ENCODE data around the gene PRIMA1. TPM values are rescaled to one million over a fixed set of nuclear protein-coding genes. Genes with fewer than 3 reads are reported as not detected.

PRIMA1 gene
- total RNA-seq (not detected in 2 replicates), polyA plus RNA-seq (not detected in 2 replicates), polyA minus RNA-seq (ENCODE audit: low replicate concordance) (not detected in 2 replicates)
- polyA plus RNA-seq (2012) = not detected in 2 replicates

- H3K36me3 ChIP-seq (ENCODE audit: control insufficient read depth, insufficient read depth, low read length) = no peaks in the 10 kb centered on the region
- no peak for DNase-seq (ENCODE audit: low read depth in 2 of 2)
- no peaks in the 10 kb centered on the region for H4K20me1 ChIP-seq (ENCODE audit: control insufficient read depth, extremely low read depth, insufficient read depth, low read length)
- no peak within 1 kb of the TSS for H3K27ac ChIP-seq (ENCODE audit: insufficient read depth, low read length)
- no peak within 1 kb of the TSS for H3K4me2 ChIP-seq (ENCODE audit: extremely low read depth, insufficient read depth, low read length)
- H2AFZ ChIP-seq (ENCODE audit: low read length) = no peak within 1 kb of the TSS
- no peak within 1 kb of the TSS for H3K4me3 ChIP-seq (replicated peaks in 1 of 4; ENCODE audit: control extremely low read depth in 1 of 4, insufficient read depth in 1 of 4, low read depth in 3 of 4, low read length in 4 of 4)
- H3K9ac ChIP-seq (ENCODE audit: insufficient read depth, low read length) = no peak within 1 kb of the TSS
- H3K9me3 ChIP-seq (ENCODE audit: control insufficient read depth, insufficient read depth, low read depth, low read length) = no peaks in the 10 kb centered on the region
- no peaks in the 10 kb centered on the region for H3K27me3 ChIP-seq (ENCODE audit: control insufficient read depth, insufficient read depth, low read length)
- H3K4me1 ChIP-seq (ENCODE audit: control insufficient read depth, extremely low read depth, insufficient read depth, low read length) = no peaks in the 10 kb centered on the region
- TF ChIP-seq EZH2 (IDR thresholded peaks at IDR 0.05; ENCODE audit: low read length, missing control alignments) = no peak
- TF ChIP-seq, protein P1, sequence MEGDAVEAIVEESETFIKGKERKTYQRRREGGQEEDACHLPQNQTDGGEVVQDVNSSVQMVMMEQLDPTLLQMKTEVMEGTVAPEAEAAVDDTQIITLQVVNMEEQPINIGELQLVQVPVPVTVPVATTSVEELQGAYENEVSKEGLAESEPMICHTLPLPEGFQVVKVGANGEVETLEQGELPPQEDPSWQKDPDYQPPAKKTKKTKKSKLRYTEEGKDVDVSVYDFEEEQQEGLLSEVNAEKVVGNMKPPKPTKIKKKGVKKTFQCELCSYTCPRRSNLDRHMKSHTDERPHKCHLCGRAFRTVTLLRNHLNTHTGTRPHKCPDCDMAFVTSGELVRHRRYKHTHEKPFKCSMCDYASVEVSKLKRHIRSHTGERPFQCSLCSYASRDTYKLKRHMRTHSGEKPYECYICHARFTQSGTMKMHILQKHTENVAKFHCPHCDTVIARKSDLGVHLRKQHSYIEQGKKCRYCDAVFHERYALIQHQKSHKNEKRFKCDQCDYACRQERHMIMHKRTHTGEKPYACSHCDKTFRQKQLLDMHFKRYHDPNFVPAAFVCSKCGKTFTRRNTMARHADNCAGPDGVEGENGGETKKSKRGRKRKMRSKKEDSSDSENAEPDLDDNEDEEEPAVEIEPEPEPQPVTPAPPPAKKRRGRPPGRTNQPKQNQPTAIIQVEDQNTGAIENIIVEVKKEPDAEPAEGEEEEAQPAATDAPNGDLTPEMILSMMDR (conservative IDR thresholded peaks at IDR 0.05 in 1 of 2, IDR thresholded peaks at IDR 0.05 in 1 of 2; ENCODE audit: low read depth in 1 of 2, low read length in 2 of 2) = no peak
- no peaks in the 10 kb centered on the region for H3K79me2 ChIP-seq (ENCODE audit: control insufficient read depth, insufficient read depth, low read length)
Observed at GRCh38 chr14:93788293-93788542, at the start of gene PRIMA1. PRIMA1 (minus strand) TSS chr14:93788485; CDS start chr14:93787718, 767 bp downstream.

DNA sequence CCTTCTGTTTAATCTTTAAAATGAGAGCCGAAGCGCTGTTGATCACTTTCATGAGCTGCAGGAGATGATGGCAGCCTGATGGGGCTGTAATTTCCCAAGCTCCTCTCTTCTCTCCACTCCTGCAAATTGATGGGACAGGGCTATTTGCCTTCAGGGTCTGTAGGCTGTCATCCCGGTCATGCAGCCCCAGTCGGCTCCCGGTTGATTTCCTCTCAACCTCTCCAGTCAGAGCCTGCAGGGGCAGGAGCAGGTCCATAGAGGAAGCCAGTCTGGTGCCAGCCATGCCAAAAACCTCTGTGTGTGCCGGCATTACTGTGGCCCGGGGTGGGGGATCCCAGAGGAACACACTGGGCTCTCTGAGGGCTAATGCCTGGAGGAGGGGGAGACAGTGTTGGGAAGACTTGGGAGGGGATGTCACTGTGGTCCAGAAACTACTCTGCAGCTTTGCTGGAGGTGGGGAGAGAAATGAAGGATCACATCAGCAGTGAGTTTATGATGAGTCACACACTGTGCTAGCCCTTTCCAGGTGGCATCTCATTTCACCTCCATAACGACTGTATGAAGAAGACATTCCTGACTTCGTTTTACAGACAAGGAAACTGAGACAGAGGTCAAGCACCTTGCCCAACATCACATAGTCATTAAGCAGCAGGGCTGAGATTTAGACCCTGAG is 46.5 kb upstream of the PRIMA1 start:
- Histone ChIP-seq H2AFZ (ENCODE audit: low read length) (no peak overlapping the region), H4K20me1 (ENCODE audit: control insufficient read depth, extremely low read depth, insufficient read depth, low read length) (no peaks in the 10 kb centered on the region), H3K27ac (ENCODE audit: insufficient read depth, low read length) (no peak overlapping the region), H3K4me2 (ENCODE audit: extremely low read depth, insufficient read depth, low read length) (no peak overlapping the region), H3K79me2 (ENCODE audit: control insufficient read depth, insufficient read depth, low read length) (no peaks in the 10 kb centered on the region), H3K4me1 (ENCODE audit: control insufficient read depth, extremely low read depth, insufficient read depth, low read length) (no peaks in the 10 kb centered on the region), H3K4me3 (replicated peaks in 1 of 4; ENCODE audit: control extremely low read depth in 1 of 4, insufficient read depth in 1 of 4, low read depth in 3 of 4, low read length in 4 of 4) (no peak overlapping the region), H3K9me3 (ENCODE audit: control insufficient read depth, insufficient read depth, low read depth, low read length) (no peaks in the 10 kb centered on the region), H3K27me3 (ENCODE audit: control insufficient read depth, insufficient read depth, low read length) (no peaks in the 10 kb centered on the region), H3K9ac (ENCODE audit: insufficient read depth, low read length) (no peak overlapping the region), H3K36me3 (ENCODE audit: control insufficient read depth, insufficient read depth, low read length) (no peaks in the 10 kb centered on the region)
- DNase-seq (ENCODE audit: low read depth in 2 of 2) = no peak
- TF ChIP-seq, protein P1 (conservative IDR thresholded peaks at IDR 0.05 in 1 of 2, IDR thresholded peaks at IDR 0.05 in 1 of 2; ENCODE audit: low read depth in 1 of 2, low read length in 2 of 2) = no peak
- TF ChIP-seq EZH2 (IDR thresholded peaks at IDR 0.05; ENCODE audit: low read length, missing control alignments) = no peak

- Histone ChIP-seq H3K4me3 (replicated peaks in 1 of 4; ENCODE audit: control extremely low read depth in 1 of 4, insufficient read depth in 1 of 4, low read depth in 3 of 4, low read length in 4 of 4) (no peak overlapping the region), H3K79me2 (ENCODE audit: control insufficient read depth, insufficient read depth, low read length) (no peaks in the 10 kb centered on the region), H3K9ac (ENCODE audit: insufficient read depth, low read length) (no peak overlapping the region), H3K4me2 (ENCODE audit: extremely low read depth, insufficient read depth, low read length) (no peak overlapping the region), H3K27ac (ENCODE audit: insufficient read depth, low read length) (no peak overlapping the region), H2AFZ (ENCODE audit: low read length) (no peak overlapping the region), H3K36me3 (ENCODE audit: control insufficient read depth, insufficient read depth, low read length) (no peaks in the 10 kb centered on the region), H3K27me3 (ENCODE audit: control insufficient read depth, insufficient read depth, low read length) (no peaks in the 10 kb centered on the region), H3K9me3 (ENCODE audit: control insufficient read depth, insufficient read depth, low read depth, low read length) (no peaks in the 10 kb centered on the region), H3K4me1 (ENCODE audit: control insufficient read depth, extremely low read depth, insufficient read depth, low read length) (no peaks in the 10 kb centered on the region), H4K20me1 (ENCODE audit: control insufficient read depth, extremely low read depth, insufficient read depth, low read length) (no peaks in the 10 kb centered on the region)
- no peak for DNase-seq (ENCODE audit: low read depth in 2 of 2)
- TF ChIP-seq, protein P1 (conservative IDR thresholded peaks at IDR 0.05 in 1 of 2, IDR thresholded peaks at IDR 0.05 in 1 of 2; ENCODE audit: low read depth in 1 of 2, low read length in 2 of 2) = no peak
- no peak for TF ChIP-seq EZH2 (IDR thresholded peaks at IDR 0.05; ENCODE audit: low read length, missing control alignments)
Observed at GRCh38 chr14:93832665-93833064, 44.4 kb upstream of the PRIMA1 start.

All from fibroblast of lung (primary cell).